ENCODE results near the gene NKX2-3.

Gene NKX2-3

DNA sequence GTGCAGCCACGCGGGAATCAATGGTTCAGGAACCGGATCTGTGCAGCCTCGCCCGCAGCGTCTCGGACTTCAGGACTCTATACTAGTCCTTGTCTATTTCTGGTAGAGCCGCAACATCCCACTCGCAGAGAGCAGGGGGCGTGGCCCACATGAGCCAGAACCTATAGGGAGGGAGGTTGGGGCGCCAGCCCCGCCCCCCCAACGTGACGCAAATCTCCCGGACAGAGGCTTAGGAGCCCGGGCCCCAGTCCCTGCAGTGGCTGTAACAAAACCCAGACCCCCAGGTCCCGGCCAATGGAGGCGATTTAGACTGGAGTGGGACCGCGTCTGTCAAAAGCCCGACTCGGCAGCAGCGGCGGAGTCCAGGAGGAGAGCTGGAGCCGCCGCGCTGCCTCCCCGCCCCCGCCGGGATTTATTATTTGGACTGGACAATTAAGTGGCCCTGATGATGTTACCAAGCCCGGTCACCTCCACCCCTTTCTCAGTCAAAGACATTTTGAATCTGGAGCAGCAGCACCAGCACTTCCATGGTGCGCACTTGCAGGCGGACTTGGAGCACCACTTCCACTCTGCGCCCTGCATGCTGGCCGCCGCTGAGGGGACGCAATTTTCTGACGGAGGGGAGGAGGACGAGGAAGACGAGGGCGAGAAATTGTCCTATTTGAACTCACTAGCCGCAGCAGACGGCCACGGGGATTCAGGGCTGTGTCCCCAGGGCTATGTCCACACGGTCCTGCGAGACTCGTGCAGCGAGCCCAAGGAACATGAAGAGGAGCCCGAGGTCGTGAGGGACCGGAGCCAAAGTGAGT is at the start of gene NKX2-3:
NKX2-3 (plus strand) TSS at position 256 of the 809 bp plus-strand sequence; CDS start at position 446, 190 bp downstream.
- DNase-seq (ENCODE audit: low read depth): peak; percentile 63

DNA sequence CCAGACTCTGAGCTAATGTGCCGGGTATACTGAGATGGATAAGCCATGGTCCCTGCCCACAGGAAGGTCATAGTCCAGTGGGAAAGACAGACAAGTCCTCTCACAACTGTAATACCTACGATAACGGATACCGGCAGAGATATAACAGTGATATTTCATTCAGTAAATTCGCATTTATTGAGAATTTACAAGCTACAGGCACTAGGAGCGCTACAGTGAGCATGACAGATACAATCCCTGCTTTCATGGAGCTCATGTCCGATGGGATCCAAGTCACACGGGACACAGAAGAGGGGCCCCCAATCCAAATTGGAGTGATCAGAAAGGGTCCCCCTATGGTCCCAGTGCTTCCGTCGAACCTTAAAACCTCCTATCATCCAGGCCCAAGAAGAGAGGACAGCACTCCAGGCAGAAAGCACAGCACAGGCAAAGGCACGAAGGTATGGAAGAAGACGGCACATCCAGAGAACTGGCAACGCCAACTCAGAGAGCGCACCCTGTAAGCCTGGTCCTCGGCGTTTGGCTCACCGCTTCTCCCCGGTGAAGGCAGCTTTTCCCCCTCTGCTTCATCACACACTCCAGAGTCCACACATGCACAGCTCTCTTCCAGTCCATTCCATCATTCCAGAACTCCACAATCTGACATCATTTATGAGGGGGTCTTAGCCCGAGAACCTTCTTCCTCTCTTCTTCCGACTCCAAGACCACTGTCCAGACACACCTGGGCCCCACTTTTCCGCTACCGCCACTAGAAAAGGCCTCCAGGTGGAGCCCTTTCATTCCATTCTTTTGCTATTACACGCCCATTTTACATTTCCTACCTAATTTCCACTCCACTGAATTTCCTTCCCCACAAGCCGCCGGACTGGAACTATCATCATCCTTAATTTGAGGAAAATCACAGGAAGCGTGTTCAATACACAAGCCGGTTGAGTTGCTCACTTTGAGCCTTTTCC is 47.8 kb upstream of the NKX2-3 start:
- DNase-seq (ENCODE audit: low read depth): peak; percentile 11

DNA sequence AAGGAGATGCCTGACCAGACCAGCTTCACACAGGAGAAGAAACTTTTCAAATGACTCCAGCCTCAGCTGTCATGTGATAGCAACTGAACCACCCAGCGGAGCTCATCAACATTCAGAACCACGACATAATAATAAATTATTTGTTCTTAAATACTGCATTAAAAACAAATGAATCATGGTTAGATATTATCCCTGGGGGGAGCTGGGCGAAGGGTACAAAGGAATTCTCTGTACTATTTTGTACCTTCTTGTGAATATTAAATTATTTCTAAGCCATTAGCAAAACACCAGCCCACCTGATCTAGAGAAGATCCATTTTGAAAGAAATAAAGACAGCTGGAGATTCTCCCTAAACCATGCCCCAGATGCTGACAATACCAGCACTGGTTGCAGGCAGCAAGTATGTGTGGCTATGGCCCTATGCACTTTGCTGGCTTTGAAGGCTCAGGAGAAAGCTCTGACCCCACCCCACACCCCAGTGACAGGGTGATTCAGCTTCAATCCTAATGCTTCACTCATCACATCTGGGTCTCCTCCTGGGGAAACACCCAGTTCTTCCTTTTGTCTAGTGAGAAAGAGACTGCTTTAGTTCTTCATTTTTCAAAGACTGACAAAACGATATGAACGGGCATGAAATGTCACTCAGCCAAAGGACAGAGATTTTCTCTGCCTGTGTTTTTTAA is 45.5 kb upstream of the NKX2-3 start:
- DNase-seq (ENCODE audit: low read depth): no peak

DNA sequence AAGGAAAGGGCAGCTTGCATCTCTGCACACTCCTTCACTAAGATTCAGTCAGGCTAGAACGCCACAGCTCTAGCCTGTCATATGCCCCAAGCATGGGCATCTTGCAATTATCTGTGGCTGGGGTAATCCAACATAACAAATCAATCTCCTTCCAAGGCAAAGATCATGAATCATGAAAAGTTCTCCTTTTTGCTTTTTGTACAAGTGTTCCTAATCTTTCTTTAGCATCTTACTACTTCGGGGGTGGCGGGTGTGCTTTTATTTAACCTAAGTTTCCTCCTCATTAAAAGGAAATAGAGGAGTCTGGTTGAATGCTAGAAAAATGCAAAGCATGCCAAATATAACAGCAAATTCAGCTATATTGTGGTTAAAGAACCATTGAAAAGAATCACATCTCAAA is 43.5 kb upstream of the NKX2-3 start:
- DNase-seq (ENCODE audit: low read depth): no peak

DNA sequence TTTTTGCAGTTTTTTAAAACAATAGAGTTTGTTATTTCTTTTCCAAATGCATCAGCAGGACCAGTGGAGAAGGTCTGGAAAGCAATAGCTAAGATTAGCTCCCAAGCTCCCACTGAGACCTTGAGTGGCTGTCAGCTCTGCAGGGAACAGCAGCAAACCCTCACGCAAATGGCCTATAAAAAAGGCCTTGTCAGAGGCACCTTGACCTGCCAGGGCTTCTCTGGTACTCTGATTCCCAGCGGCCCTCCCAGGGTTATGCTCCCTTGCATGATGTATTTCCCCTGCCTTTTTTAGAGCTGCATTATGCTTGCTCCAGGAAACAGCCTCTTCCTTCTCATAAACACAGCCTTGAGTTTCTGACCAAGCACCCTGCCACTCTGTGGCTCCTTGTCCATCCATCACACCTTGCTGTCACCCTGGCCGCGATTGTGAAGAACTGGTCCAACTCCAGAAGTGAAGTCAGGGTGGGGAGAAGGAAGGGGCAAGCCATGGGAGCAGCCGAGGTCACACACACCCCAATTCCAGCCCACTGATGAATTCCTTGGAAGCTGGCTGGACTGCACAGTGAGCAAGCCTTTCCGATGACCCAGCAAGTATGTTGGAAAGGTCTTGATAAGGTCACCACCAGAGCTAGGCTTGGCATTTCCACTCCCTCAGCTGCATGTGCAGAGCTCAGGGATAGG is 35.3 kb upstream of the NKX2-3 start:
- DNase-seq (ENCODE audit: low read depth): no peak

DNA sequence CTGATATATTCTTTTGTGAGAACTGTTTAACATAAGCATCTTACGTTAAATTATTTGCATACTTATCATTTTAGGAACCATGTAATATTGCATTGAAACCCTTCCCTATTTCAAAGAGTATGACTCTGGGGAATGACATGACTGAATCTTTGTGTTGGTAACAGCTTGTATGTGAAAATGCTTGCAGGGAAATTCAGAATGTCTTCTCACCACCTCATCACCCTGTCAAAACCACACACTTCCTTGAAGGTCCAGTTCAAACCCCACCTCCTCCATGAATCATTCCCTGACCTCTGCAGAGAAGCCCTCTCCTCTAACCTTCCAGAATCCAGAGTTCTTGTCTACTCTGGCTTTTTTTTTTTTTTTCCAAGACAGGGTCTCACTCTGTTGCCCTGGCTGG is 26.3 kb upstream of the NKX2-3 start:
- DNase-seq (ENCODE audit: low read depth): no peak

DNA sequence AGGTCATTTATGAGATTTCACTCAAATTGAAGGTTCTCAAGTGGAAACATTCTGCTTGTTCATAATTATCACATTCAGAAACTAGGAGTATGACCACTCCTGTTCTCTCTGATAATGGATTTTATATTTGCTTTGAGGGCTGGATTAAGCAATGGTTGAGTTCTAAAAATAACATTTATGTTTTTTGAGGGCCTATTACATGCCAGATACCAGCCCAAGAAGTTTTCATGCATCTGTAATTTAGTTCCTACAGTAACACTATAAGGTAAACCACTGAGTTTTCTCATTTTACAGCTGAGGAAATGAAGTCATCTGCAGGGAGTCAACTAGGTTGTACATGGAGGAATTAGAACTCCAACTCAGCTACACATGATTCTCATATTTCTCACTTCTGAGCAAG is 25.5 kb upstream of the NKX2-3 start:
- DNase-seq (ENCODE audit: low read depth): no peak

DNA sequence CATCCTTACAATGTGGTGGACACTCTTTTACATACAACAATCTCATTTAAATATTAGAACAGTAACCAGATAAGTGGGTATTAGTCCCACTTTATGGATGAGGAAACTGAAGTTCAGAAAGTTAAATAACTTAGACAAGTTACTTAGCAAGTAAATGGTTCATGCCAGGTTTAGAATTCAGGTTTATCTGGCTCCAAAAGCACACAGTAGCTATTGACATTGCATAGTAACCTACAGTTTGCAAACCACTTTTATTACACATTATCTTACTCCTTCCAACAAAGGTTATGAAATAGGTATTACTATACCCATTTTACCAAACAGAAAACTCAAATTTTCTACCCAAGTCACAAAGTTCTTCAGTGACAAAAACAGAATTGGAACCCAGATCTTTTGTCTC is 19.7 kb upstream of the NKX2-3 start:
- DNase-seq (ENCODE audit: low read depth): no peak

DNA sequence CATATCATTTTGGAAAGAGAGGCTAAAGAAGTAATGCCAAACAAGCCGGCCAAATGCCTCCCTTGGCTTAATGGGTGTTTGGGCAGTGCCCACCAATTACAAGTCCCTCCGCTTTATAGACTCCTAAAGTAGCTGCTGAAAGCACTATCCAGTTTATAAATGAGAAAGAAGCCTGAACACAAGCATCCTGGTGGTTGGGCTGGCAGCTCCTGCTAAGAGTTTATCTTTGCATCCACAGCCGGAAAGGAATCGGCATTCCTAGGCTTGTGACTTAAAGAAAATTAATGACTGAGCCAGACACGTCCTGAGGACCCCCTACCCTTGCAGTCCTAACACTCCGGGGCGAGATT is 13.1 kb upstream of the NKX2-3 start:
- no peak for DNase-seq (ENCODE audit: low read depth)

DNA sequence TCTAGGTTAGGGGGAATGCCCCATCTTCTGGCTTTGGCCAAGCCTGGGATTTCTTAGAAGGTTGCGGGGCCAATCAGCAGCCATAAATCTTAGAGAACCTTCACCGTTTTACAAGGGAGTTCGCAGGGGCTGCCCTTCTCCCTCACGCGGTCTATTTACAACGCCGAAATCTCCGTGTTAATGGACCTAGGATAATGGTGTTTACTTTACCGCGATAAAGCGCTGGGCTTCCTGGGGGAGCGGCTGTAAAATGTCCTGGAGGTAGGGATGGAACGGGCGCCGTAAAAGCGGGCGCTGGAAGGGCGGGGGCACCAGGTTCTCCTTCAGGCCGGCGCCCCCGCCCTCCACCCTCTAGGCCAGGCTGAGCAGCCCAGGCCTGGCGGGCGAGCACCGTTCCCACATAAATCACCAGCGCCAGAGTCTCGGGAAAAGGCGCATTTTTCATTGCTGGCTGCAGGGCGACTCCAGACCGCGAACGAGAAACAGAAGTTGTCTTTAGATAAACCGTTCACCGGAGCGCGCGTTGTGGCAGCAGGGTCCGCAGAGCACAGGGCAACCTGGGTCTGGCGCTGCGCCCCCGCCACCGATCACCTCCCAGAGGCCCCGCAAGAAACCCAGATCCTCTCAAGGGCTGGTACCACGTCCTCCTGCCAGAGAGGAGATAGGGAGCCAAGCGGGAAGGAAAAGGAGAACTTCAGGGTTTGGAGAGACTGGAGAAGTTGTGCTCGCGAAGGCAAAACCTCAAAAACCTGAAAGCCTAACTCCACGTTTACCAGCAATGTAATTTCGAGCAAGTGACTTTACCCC is 12.5 kb upstream of the NKX2-3 start:
- DNase-seq (ENCODE audit: low read depth): no peak

DNA sequence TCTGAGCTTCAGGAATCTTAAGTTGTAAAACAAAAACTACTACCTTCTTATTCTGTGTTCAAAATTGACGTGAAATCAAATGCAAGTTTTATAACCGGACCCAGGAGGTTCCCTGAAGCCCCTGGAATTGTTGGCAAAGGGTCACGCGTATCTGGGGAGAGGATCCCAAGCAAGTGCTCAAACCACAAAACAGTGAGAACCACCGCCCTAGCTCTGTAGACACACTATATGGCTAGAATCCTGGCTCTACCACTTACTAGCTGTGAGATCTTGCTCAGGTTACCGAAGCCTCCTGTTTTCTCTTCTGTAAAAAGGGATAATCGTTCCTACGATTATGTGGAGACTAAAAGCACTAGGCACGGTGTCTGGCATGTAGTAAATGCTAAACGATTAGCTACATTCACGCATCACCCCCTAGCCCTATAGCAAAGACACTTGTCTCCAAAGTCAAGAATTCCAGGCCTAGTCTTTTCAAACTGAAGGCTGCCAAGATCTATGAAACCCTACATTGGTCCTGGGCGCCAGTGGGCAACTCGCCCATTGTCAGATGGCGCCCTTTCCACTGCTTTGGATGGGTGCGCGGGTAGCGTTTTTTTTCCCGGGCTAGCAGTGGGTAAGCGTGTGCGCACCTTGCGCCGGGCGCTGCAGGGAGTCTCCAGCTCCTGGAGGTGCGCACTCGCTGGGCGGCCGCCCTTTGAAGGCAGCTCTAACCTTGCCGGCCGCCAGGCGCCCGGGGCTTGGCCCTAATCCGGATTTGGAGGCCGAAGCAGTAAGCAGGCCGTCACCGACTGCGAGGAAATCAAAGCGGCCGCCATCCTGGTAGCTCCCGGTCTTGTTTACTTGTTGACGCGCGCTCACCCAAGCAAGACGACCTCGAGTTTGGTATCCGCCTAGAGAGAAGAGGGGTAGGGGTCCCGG is 11.6 kb upstream of the NKX2-3 start:
- no peak for DNase-seq (ENCODE audit: low read depth)

DNA sequence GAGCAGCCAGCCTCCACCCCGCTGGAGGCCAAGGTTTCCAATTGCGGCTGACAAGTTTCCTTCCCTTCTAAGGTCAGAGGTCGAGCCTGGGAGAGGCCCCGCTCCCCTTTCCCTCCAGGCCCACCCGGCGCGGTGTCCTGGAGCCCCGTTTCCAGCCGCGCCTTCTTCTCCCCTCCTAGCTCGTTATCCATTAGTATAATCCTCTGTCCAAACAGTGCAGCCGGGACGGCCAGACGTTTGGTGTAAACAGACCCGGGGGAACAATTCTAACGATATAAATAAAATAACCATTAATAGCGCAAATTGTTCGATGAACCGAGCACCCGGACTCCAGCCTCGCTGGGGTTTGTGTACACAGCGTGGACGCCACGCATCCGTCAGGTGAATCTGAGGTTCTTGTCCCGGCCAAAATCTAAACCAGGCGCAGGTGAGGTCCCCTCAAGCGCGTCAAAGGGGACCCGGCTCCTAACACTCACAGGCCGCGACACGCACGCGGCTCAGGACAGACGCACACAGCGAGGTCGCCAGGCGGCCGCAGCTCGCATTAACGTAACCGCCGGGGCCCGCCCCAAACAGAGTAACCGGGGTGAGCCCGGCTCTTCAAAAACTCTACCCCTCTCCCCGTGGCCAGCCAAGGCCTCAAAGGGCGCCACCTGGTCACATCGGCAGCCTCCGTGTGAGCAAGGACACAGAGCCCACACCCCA is 10.8 kb upstream of the NKX2-3 start:
- no peak for DNase-seq (ENCODE audit: low read depth)

DNA sequence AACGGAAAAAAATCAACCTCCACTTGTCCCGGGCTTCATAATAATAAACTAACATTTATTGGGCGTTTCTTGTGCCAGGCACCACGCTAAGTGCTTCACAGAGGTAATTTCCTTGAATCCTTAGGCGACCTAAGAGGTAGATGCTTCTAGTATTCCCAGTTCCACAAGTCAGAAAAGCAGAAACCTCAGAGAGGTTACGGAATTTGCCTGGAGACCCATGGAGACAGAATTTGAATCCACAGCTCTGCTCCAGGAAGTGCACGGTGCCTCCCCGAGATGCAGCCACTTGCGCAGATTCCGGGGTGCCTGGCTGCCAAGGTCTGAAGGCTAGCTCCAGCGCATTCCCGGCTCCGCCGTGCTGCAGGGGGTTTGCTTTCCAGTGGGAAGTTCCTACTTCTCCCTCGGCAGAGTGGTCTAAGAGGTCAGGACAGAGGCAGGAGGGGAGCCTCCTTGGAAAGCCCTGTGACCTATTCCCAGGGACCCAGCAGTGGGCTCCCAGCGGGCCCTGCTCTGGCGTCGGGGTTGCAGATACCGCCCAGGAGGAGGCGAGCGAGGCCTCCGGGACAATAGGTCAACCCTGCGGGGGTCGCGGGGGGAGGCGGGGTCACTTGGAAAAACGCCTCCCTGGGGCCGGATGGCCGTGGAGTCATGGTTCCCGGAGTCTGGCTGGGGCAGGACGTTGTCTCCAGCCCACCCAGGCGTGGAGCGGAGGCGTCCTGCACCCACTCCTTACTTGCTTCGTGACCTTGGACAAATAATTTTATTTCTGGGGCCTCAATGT is 10.1 kb upstream of the NKX2-3 start:
- no peak for DNase-seq (ENCODE audit: low read depth)

DNA sequence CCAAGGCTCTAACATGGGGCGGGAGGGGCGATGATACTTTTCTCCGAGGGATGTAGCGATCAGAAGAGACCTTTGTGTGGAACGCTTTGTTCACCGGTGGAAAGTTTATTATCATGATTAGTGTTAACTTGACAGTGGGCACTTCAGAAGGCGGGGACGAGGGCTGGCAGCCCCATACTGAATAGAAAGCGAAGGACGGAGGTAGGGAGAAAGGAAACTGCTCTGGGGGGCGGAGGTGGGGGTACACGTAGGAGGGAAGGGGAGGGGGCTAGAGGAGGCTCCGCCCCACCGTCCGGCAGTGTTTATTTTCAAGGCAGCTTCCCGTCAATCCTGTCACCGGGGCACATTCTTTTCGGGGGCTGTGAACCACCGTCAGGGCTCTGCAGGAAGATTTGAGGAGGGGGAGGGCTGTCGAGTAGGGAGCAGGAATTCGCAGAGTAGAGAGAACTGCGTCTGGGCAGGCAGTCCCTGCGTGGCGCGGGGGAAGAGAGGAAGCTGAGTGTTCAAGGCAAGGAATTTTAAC is 9.4 kb upstream of the NKX2-3 start:
- no peak for DNase-seq (ENCODE audit: low read depth)

DNA sequence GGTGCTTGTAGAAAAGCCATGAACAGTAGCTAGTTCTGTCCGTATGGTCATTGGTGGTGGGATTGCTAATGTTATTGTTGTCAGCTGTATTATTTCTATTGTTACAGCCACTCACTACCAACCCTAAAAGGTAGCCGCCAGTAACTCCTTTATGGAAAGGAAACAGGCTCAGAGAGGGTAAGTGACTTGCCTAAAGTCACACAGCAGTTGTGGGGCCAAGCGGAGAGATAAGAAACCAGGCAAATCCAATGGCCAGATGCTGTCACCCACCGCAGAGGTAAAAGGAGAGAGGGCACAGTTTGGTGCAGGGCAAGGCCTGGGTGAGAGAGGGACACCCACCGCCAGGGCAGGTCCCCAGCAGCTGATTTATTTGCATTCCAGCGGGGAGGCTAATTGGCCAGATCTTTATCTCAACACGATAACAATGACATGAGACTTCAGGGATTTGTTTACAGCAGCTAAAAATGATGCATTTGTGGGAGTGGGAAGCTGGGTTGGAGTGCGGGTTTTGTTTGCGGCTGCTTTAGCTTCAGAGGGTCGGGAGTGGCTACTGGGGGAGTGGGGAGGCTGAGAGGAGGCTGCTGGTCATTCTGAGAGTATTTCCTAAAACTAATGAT is 8.6 kb upstream of the NKX2-3 start:
- DNase-seq (ENCODE audit: low read depth): no peak

DNA sequence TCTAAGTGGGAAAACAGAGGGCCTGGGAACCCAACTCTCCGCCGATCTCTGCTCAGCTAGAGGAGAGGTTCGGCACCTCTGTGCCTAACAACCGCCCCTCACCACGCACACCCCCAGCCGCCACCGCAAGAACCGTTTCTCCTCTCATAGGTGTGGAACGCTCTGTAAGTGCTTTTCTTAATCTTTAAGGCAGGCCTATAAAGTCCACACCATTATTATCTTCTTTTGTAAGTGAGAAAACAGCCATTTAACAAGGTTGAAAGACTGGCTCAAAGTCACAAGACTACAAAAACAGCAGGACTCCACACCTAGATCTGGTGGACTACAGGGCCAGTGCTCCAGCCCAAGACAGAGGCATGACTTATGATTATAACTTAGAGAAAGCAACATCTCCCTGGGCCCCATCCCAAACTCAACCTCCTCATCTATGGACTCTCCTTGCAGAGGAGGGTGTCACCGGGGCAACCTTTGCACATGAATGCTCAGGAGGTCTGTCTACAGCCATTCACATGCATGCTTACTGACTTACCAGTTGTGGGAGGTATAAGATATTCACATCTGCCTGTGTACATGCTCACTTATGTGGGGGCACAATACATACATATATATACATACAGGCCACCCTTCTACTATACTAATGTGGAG is 7.9 kb upstream of the NKX2-3 start:
- DNase-seq (ENCODE audit: low read depth): no peak

DNA sequence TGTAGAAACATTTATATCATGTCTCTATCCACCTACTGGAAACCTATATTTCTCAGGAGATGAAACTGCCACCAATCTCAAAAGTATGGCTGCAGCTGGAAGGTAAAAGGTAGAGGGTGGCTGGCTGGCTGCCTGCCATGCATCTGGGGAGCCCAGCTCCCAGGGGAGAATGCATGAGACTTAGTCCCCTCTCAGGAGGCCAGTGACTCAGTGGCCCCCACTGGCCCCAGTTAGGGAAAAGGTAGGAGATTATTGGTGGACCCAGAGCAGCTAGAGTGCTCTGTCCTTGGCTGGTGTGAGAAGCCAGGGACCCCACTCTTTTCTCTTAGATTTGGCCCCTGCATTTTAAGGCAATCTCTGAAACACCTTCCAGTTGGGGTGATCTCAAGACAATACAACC is 6.8 kb upstream of the NKX2-3 start:
- no peak for DNase-seq (ENCODE audit: low read depth)

Data from ELR (cell line).